ENCODE measurements around the gene G3BP1.
"Not testable (repeated sequence)": the region's sequence is repeated elsewhere in the genome, so short reads cannot be mapped to it uniquely, and the experiment has no call there.

G3BP1 gene

GRCh38 chr5:151771259-151772028 is at the start of gene G3BP1:
G3BP1 (plus strand) TSS chr5:151771954; CDS start chr5:151786621, 14,667 bp downstream.
- H3K4me3 ChIP-seq (ENCODE audit: low read depth, low read length) = peak within 1 kb of the TSS; percentile 92
- peak; percentile 100 for DNase-seq (ENCODE audit: low read depth)
- TF ChIP-seq CTCF (IDR thresholded peaks at IDR 0.05; ENCODE audit: low read depth, low read length, missing control alignments) = peak; percentile 58

GRCh38 chr5:151722546-151722945 is 49.2 kb upstream of the G3BP1 start:
- no peak overlapping the region for H3K4me3 ChIP-seq (ENCODE audit: low read depth, low read length)
- no peak for DNase-seq (ENCODE audit: low read depth)
- TF ChIP-seq CTCF (IDR thresholded peaks at IDR 0.05; ENCODE audit: low read depth, low read length, missing control alignments) = no peak

- no peak overlapping the region for H3K4me3 ChIP-seq (ENCODE audit: low read depth, low read length)
- no peak for TF ChIP-seq CTCF (IDR thresholded peaks at IDR 0.05; ENCODE audit: low read depth, low read length, missing control alignments)
- no peak for DNase-seq (ENCODE audit: low read depth)
Observed at GRCh38 chr5:151724360-151724759, 47.4 kb upstream of the G3BP1 start.

- DNase-seq (ENCODE audit: low read depth); H3K4me3 ChIP-seq (ENCODE audit: low read depth, low read length): not testable (repeated sequence)
Observed at GRCh38 chr5:151729597-151729996, 42.2 kb upstream of the G3BP1 start.

- no peak for TF ChIP-seq CTCF (IDR thresholded peaks at IDR 0.05; ENCODE audit: low read depth, low read length, missing control alignments)
- no peak overlapping the region for H3K4me3 ChIP-seq (ENCODE audit: low read depth, low read length)
- DNase-seq (ENCODE audit: low read depth) = no peak
Observed at GRCh38 chr5:151730381-151730780, 41.4 kb upstream of the G3BP1 start.

GRCh38 chr5:151733358-151734063 is 38.2 kb upstream of the G3BP1 start:
- no peak for DNase-seq (ENCODE audit: low read depth)
- H3K4me3 ChIP-seq (ENCODE audit: low read depth, low read length) = no peak overlapping the region
- TF ChIP-seq CTCF (IDR thresholded peaks at IDR 0.05; ENCODE audit: low read depth, low read length, missing control alignments) = no peak

GRCh38 chr5:151734064-151734408 is 37.7 kb upstream of the G3BP1 start:
- DNase-seq (ENCODE audit: low read depth) = no peak
- TF ChIP-seq CTCF (IDR thresholded peaks at IDR 0.05; ENCODE audit: low read depth, low read length, missing control alignments) = no peak
- H3K4me3 ChIP-seq (ENCODE audit: low read depth, low read length) = no peak overlapping the region

Measured in GM12864 (cell line).